PFSK-1 (cell line): ENCODE data around the gene CALHM6.

ENCODE experiments used
- FOXP2 ChIP-seq: optimal IDR thresholded peaks from 2 replicates; pipeline ENCODE3; 2011; ENCODE audit warnings: borderline replicate concordance, control low read depth, inconsistent platforms; ENCODE audit not compliant: insufficient read depth; ENCODE audit errors: extremely low read length, extremely low read depth
- POLR2AphosphoS5 ChIP-seq: IDR thresholded peaks from 2 replicates; pipeline ENCODE4 v1.6.1; 2012; ENCODE audit warnings: low read depth, mild to moderate bottlenecking, control low read depth, low read length, moderate library complexity
- REST ChIP-seq, 2 experiments: IDR thresholded peaks; 2 replicates each; pipeline versions ENCODE4 v1.6.1 to v1.8.0; 2011 to 2012; ENCODE audit warnings: low read depth in 2 of 2, low read length in 2 of 2, control low read depth in 1 of 2, inconsistent platforms in 1 of 2, mild to moderate bottlenecking in 1 of 2, moderate library complexity in 1 of 2; ENCODE audit not compliant: insufficient read depth in 1 of 2
- SIN3A ChIP-seq: IDR thresholded peaks from 2 replicates; pipeline ENCODE4 v1.6.1; 2012; ENCODE audit warnings: mild to moderate bottlenecking, low read length, moderate library complexity, borderline replicate concordance; ENCODE audit not compliant: insufficient read depth
- TAF1 ChIP-seq: IDR thresholded peaks from 2 replicates; pipeline ENCODE4 v1.6.1; 2012; ENCODE audit warnings: low read length, control low read depth, borderline replicate concordance; ENCODE audit not compliant: insufficient read depth

The CALHM6 gene

DNA sequence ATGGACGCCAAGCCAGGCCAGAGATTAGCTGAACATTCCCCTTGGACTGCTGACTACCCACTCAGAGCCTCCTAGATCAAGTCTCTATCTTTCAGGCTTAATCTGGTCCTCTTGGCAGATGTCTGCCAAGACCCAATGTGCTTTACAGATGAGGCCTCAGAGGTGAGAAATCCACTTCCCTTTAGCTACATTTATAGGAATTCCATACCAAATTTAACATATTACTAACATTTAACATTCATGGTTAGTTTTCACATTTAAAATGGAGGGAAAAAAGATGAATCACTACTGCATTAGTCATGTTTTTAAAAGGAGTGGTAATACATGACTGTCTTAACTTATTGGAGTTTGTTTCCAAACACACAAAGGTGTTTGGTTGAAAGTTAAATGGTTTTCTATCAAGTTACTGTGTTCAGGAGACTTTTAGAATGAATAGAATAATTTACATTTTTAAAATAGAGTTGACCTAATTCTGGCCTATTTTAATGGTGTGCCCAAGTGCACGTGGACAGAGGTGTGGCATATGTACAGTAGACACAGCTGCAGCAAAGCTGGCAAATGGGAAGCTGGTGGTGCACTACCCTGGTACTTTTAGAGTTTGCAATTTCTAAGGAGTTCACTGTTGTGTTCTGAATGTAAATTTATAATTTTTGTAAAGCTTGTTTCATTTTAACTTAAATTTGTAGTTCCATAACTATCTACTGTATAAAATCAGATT is 41.9 kb upstream of the CALHM6 start:
- no peak for TF ChIP-seq POLR2AphosphoS5
- no peak for TF ChIP-seq REST (IDR thresholded peaks at IDR 0.05; ENCODE audit: insufficient read depth in 1 of 2, low read depth in 2 of 2, low read length in 2 of 2)
- TF ChIP-seq SIN3A = no peak
- TF ChIP-seq TAF1 = no peak
- TF ChIP-seq FOXP2 = no peak

DNA sequence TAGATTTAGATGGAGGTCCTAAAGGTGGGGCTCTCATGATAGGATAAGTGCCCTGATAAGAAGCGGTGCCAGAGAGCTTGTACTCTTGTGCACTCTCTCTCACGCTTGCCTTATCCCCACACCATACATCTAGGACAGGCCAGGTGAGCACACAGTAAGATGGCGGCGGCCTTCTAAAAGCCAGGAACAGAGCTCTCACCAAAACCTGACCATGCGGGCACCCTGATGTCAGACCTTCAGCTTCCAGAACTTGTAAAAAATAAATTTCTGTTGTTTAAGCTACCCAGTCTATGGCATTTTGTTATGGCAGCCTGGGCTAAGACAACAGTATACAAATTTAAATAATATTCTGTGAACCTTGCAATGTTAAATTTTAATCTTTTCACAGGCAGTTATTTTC is 40.8 kb upstream of the CALHM6 start:
- TF ChIP-seq POLR2AphosphoS5 (no peak), REST (IDR thresholded peaks at IDR 0.05; ENCODE audit: insufficient read depth in 1 of 2, low read depth in 2 of 2, low read length in 2 of 2) (no peak)

- TF ChIP-seq SIN3A (no peak), FOXP2 (no peak), TAF1 (no peak), POLR2AphosphoS5 (no peak), REST (IDR thresholded peaks at IDR 0.05; ENCODE audit: insufficient read depth in 1 of 2, low read depth in 2 of 2, low read length in 2 of 2) (no peak)
These were observed 38.9 kb upstream of the CALHM6 start for GRCh38 chr6:116422238-116422637.

DNA sequence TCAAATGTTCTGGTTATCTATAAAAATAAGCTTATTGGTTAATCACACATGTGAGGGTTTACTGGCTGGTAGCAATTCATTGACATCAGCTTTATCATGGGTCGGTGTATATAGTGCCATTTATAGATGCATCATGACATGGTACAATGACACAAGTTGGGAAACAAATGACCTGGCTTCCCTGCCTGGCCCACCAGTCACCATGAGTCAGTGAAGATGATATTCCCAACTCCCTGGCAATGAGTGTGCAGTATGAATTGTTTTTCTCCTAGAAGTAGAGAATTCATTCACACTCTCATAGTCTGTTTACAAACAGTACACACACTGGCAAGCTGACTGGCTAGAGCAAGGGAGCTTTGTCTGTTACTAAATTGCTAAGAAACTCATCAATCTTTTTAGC is 37.2 kb upstream of the CALHM6 start:
- TF ChIP-seq POLR2AphosphoS5 (no peak), SIN3A (no peak), FOXP2 (no peak), TAF1 (no peak), REST (IDR thresholded peaks at IDR 0.05; ENCODE audit: insufficient read depth in 1 of 2, low read depth in 2 of 2, low read length in 2 of 2) (no peak)

DNA sequence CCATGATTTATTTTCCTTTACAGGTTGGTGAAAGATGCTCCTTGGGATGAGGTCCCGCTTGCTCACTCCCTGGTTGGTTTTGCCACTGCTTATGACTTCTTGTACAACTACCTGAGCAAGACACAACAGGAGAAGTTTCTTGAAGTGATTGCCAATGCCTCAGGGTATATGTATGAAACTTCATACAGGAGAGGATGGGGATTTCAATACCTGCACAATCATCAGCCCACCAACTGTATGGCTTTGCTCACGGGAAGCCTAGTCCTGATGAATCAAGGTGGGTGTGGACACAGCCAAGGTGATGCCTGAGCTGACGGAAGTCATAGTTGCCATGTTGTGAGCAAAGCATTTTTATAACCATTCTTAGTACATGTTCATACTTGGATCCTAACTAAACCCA is 34.6 kb upstream of the CALHM6 start:
- TF ChIP-seq POLR2AphosphoS5 (no peak), FOXP2 (no peak), TAF1 (no peak), REST (IDR thresholded peaks at IDR 0.05; ENCODE audit: insufficient read depth in 1 of 2, low read depth in 2 of 2, low read length in 2 of 2) (no peak), SIN3A (no peak)
